WTC11 (cell line): ENCODE results near the gene ZACN. TPM values are rescaled to one million over a fixed set of nuclear protein-coding genes. Genes with fewer than 3 reads are reported as not detected.

Source experiments
- ATAC-seq: fragments of 200-7000 bp; cut with Tn5 transposase; 2 replicates; pipeline ENCODE4 v1.10.0; 2021; ENCODE audit warnings: mild to moderate bottlenecking, moderate library complexity
- CTCF ChIA-PET: fragments of 300-600 bp; sonication (Branson Sonifier 250); formaldehyde crosslinking; loops from one replicate; lab custom pipeline; 2021; ENCODE audit warnings: antibody characterized with exemption; lab: Charles Lee
- POLR2A ChIA-PET: fragments of 350-600 bp; sonication (Branson Sonifier 250); formaldehyde crosslinking; loops from one replicate; lab custom pipeline; 2021; ENCODE audit warnings: antibody characterized with exemption; lab: Charles Lee
- DNase-seq: peaks from one replicate; pipeline ENCODE4 v3.0.0; 2021; ENCODE audit warnings: low spot score
- H3K27ac Mint-ChIP-seq: 2 replicates; pipeline ENCODE4 v1.8.0; 2021; ENCODE audit warnings: mixed read lengths
- H3K27me3 Mint-ChIP-seq: 2 replicates; pipeline ENCODE4 v1.8.0; 2021; ENCODE audit warnings: low read depth, mild to moderate bottlenecking, moderate library complexity, mixed read lengths
- H3K36me3 Mint-ChIP-seq: 2 replicates; pipeline ENCODE4 v1.8.0; 2021; ENCODE audit warnings: mixed read lengths
- H3K4me1 Mint-ChIP-seq: 2 replicates; pipeline ENCODE4 v1.8.0; 2022; ENCODE audit warnings: mixed read lengths
- H3K4me3 Mint-ChIP-seq: 2 replicates; pipeline ENCODE4 v1.8.0; 2021; ENCODE audit warnings: mild to moderate bottlenecking, moderate library complexity, mixed read lengths
- H3K9me3 Mint-ChIP-seq: 2 replicates; pipeline ENCODE4 v1.8.0; 2021; ENCODE audit warnings: mixed read lengths
- ATF3 ChIP-seq: sonication (generic); formaldehyde crosslinking; conservative IDR thresholded peaks from 2 replicates; pipeline ENCODE4 v1.8.1; 2022; ENCODE audit warnings: mild to moderate bottlenecking, missing genetic modification reagents
- CREM ChIP-seq: sonication (generic); formaldehyde crosslinking; IDR thresholded peaks from 2 replicates; pipeline ENCODE4 v1.8.1; 2022; ENCODE audit warnings: mild to moderate bottlenecking, missing genetic modification reagents, moderate library complexity
- E2F1 ChIP-seq: sonication (generic); formaldehyde crosslinking; IDR thresholded peaks from 2 replicates; pipeline ENCODE4 v1.8.0; 2022; ENCODE audit warnings: mild to moderate bottlenecking, missing genetic modification reagents
- E2F4 ChIP-seq: sonication (generic); formaldehyde crosslinking; IDR thresholded peaks from 2 replicates; pipeline ENCODE4 v1.8.1; 2022; ENCODE audit warnings: low read depth, mild to moderate bottlenecking, moderate library complexity, missing genetic modification reagents, borderline replicate concordance
- E2F5 ChIP-seq: sonication (generic); formaldehyde crosslinking; IDR thresholded peaks from 2 replicates; pipeline ENCODE4 v1.8.1; 2022; ENCODE audit warnings: mild to moderate bottlenecking, moderate library complexity, missing genetic modification reagents
- EMX1 ChIP-seq: fragments of 250-450 bp; sonication (Bioruptor Pico); IDR thresholded peaks from 2 replicates; pipeline ENCODE4 v1.8.0; 2021; ENCODE audit warnings: mild to moderate bottlenecking
- FOXJ3 ChIP-seq: sonication (generic); formaldehyde crosslinking; IDR thresholded peaks from 2 replicates; pipeline ENCODE4 v1.9.0; 2021; ENCODE audit warnings: missing genetic modification reagents, mild to moderate bottlenecking, borderline replicate concordance
- FOXK1 ChIP-seq: sonication (generic); formaldehyde crosslinking; IDR thresholded peaks from 2 replicates; pipeline ENCODE4 v1.8.0; 2022; ENCODE audit warnings: mild to moderate bottlenecking, moderate library complexity, missing genetic modification reagents
- HMGA2 ChIP-seq: fragments of 250-450 bp; sonication (Bioruptor Pico); IDR thresholded peaks from 2 replicates; pipeline ENCODE4 v1.4.0; 2021; ENCODE audit warnings: mild to moderate bottlenecking, moderate library complexity
- MAX ChIP-seq: sonication (generic); formaldehyde crosslinking; IDR thresholded peaks from 2 replicates; pipeline ENCODE4 v1.8.0; 2022; ENCODE audit warnings: mild to moderate bottlenecking, missing genetic modification reagents
- MLX ChIP-seq: sonication (generic); formaldehyde crosslinking; IDR thresholded peaks from 2 replicates; pipeline ENCODE4 v1.8.1; 2023; ENCODE audit warnings: mild to moderate bottlenecking, missing genetic modification reagents, moderate library complexity
- MXD4 ChIP-seq: fragments of 250-450 bp; sonication (Bioruptor Pico); IDR thresholded peaks from 2 replicates; pipeline ENCODE4 v1.8.0; 2021; ENCODE audit warnings: mild to moderate bottlenecking, moderate library complexity, borderline replicate concordance
- MYBL2 ChIP-seq: sonication (generic); formaldehyde crosslinking; IDR thresholded peaks from 2 replicates; pipeline ENCODE4 v1.8.1; 2023; ENCODE audit warnings: mild to moderate bottlenecking, moderate library complexity, missing genetic modification reagents
- PREB ChIP-seq: sonication (generic); formaldehyde crosslinking; IDR thresholded peaks from 2 replicates; pipeline ENCODE4 v1.8.1; 2022; ENCODE audit warnings: mild to moderate bottlenecking, missing genetic modification reagents, moderate library complexity, borderline replicate concordance
- PRRX2 ChIP-seq: fragments of 250-450 bp; sonication (Bioruptor Pico); IDR thresholded peaks from 2 replicates; pipeline ENCODE4 v1.8.0; 2021; ENCODE audit warnings: mild to moderate bottlenecking
- SMAD4 ChIP-seq: sonication (generic); formaldehyde crosslinking; IDR thresholded peaks from 2 replicates; pipeline ENCODE4 v1.8.0; 2022; ENCODE audit warnings: mild to moderate bottlenecking, missing genetic modification reagents
- TEAD4 ChIP-seq: sonication (generic); formaldehyde crosslinking; IDR thresholded peaks from 2 replicates; pipeline ENCODE4 v1.8.0; 2022; ENCODE audit warnings: mild to moderate bottlenecking, missing genetic modification reagents
- ZBTB43 ChIP-seq: sonication (generic); formaldehyde crosslinking; IDR thresholded peaks from 2 replicates; pipeline ENCODE4 v1.8.1; 2023; ENCODE audit warnings: mild to moderate bottlenecking, missing genetic modification reagents
- ZSCAN18 ChIP-seq: fragments of 250-450 bp; sonication (Bioruptor Pico); IDR thresholded peaks from 2 replicates; pipeline ENCODE4 v2.1.2; 2022; ENCODE audit warnings: mild to moderate bottlenecking, moderate library complexity
- total RNA-seq: library from RNA; stranded (reverse); gene quantifications from 3 replicates; pipeline ENCODE4 v1.2.3, GENCODE V29; 2021

ZACN gene
- total RNA-seq, 1 experiment from 2014 or later, result 0.28 TPM

- H3K9me3 Mint-ChIP-seq, result no peaks in the 10 kb centered on the region
- H3K4me1 Mint-ChIP-seq, result peaks cover 4% of the 10 kb centered on the region
- ChIA-PET CTCF (interaction anchor here (1.4 kb wide), 1 partner anchor 37 kb away, joined by 6 read pairs; no protein-coding TSS in a partner anchor), POLR2A (no interaction called here)
- DNase-seq (no peak), ATAC-seq (no peak)
- no peaks in the 10 kb centered on the region for H3K27me3 Mint-ChIP-seq
- TF ChIP-seq ATF3 (no peak), MAX (CRISPR knock-in tag) (no peak), MXD4 (no peak), ZSCAN18 (no peak), E2F5 (no peak), TEAD4 (CRISPR knock-in tag) (no peak), MLX (CRISPR knock-in tag) (no peak), E2F4 (CRISPR knock-in tag) (no peak)
- no peak overlapping the region for H3K4me3 Mint-ChIP-seq
- peak overlapping the region; percentile 83; the same call in 1 of the 2 replicates for H3K27ac Mint-ChIP-seq
- H3K36me3 Mint-ChIP-seq, result peaks cover 53% of the 10 kb centered on the region
Measured at GRCh38 chr17:76051561-76051960, 27.4 kb upstream of the ZACN start.

- Mint-ChIP-seq H3K36me3 (peaks cover 58% of the 10 kb centered on the region), H3K9me3 (no peaks in the 10 kb centered on the region), H3K4me3 (no peak overlapping the region), H3K27me3 (no peaks in the 10 kb centered on the region), H3K4me1 (peaks cover 4% of the 10 kb centered on the region), H3K27ac (peak overlapping the region; percentile 33)
- ATAC-seq (no peak), DNase-seq (no peak)
- ChIA-PET CTCF (interaction anchor here (0.7 to 2.5 kb wide), 3 partner anchors 27 to 226 kb away, joined by 3 to 16 read pairs (median 4); no protein-coding TSS in a partner anchor), POLR2A (interaction anchor here (0.6 kb wide), 1 partner anchor 18 kb away, joined by 3 read pairs; no protein-coding TSS in a partner anchor)
- TF ChIP-seq MYBL2 (CRISPR knock-in tag) (no peak), PRRX2 (CRISPR knock-in tag) (no peak), E2F5 (no peak), FOXK1 (no peak), SMAD4 (CRISPR knock-in tag) (no peak), HMGA2 (no peak), E2F1 (no peak), ZBTB43 (no peak), PREB (no peak), CREM (no peak), EMX1 (CRISPR knock-in tag) (no peak), FOXJ3 (CRISPR knock-in tag) (no peak)
Measured at GRCh38 chr17:76053246-76054111, 25.5 kb upstream of the ZACN start.
